PC-3 (cell line): ENCODE results near the gene CD8B2.
"Not testable (repeated sequence)": the region's sequence is repeated elsewhere in the genome, so short reads cannot be mapped to it uniquely, and the experiment has no call there.

ENCODE experiments used
- CTCF ChIP-seq: fragments of 300-600 bp; sonication (generic); conservative IDR thresholded peaks from 2 replicates; pipeline ENCODE4 v1.5.1; 2017; ENCODE audit warnings: antibody characterized with exemption, low read depth, mild to moderate bottlenecking, low read length
- EZH2 ChIP-seq: fragments of 300-600 bp; sonication (generic); IDR thresholded peaks from one replicate; pipeline ENCODE4 v1.6.1; 2017; ENCODE audit warnings: antibody characterized with exemption, mild to moderate bottlenecking, low read length; ENCODE audit not compliant: unreplicated experiment
- EZH2phosphoT487 ChIP-seq: fragments of 300-600 bp; sonication (generic); IDR thresholded peaks from 2 replicates; pipeline ENCODE4 v1.6.1; 2018; ENCODE audit warnings: mild to moderate bottlenecking, antibody characterized with exemption, low read length, borderline replicate concordance

- TF ChIP-seq CTCF, EZH2phosphoT487, EZH2: not testable (repeated sequence)
Observed at GRCh38 chr2:106559786-106560185, 72.6 kb downstream of the CD8B2 start.
